GM12873 (cell line): ENCODE measurements around the gene CAMSAP2.

Experiments used
- CTCF ChIP-seq: IDR thresholded peaks from 2 replicates; pipeline ENCODE4 v1.5.1; 2012; ENCODE audit warnings: low read depth, mild to moderate bottlenecking, moderate library complexity, low read length, control low read depth; ENCODE audit not compliant: insufficient read depth; ENCODE audit errors: missing control alignments

The CAMSAP2 gene

GRCh38 chr1:200808846-200809245, 70.2 kb downstream of the CAMSAP2 start:
- no peak for TF ChIP-seq CTCF

- no peak for TF ChIP-seq CTCF
Observed at GRCh38 chr1:200811704-200812103, 73.0 kb downstream of the CAMSAP2 start.

GRCh38 chr1:200818248-200818647, 79.6 kb downstream of the CAMSAP2 start:
- TF ChIP-seq CTCF: no peak

- TF ChIP-seq CTCF: no peak
Observed at GRCh38 chr1:200819726-200820125, 81.0 kb downstream of the CAMSAP2 start.

- no peak for TF ChIP-seq CTCF
Observed at GRCh38 chr1:200831091-200831490, 92.4 kb downstream of the CAMSAP2 start.

- no peak for TF ChIP-seq CTCF
Observed at GRCh38 chr1:200834383-200834782, 95.7 kb downstream of the CAMSAP2 start.

GRCh38 chr1:200836213-200836612, 97.5 kb downstream of the CAMSAP2 start:
- no peak for TF ChIP-seq CTCF

- TF ChIP-seq CTCF: peak; percentile 31
Observed at GRCh38 chr1:200837931-200838571, 99.4 kb downstream of the CAMSAP2 start.
